Rectal smooth muscle tissue (tissue), 1 donor: Measurements from ENCODE around the gene CHRDL2.

Source experiments
- H3K27ac ChIP-seq: one replicate; pipeline ENCODE4 v1.7.0; 2013; ENCODE audit warnings: low read depth, low read length, inconsistent platforms
- H3K27me3 ChIP-seq: one replicate; pipeline ENCODE4 v1.7.0; 2013; ENCODE audit warnings: low read length; ENCODE audit not compliant: control insufficient read depth, insufficient read depth
- H3K36me3 ChIP-seq: one replicate; pipeline ENCODE4 v1.7.0; 2013; ENCODE audit warnings: low read length; ENCODE audit not compliant: control insufficient read depth, insufficient read depth
- H3K4me1 ChIP-seq: one replicate; pipeline ENCODE4 v1.7.0; 2013; ENCODE audit warnings: low read length; ENCODE audit not compliant: control insufficient read depth, insufficient read depth
- H3K4me3 ChIP-seq: one replicate; pipeline ENCODE4 v1.7.0; 2013; ENCODE audit warnings: low read length
- H3K9ac ChIP-seq: one replicate; pipeline ENCODE4 v1.7.0; 2013; ENCODE audit warnings: low read length

CHRDL2 gene

DNA sequence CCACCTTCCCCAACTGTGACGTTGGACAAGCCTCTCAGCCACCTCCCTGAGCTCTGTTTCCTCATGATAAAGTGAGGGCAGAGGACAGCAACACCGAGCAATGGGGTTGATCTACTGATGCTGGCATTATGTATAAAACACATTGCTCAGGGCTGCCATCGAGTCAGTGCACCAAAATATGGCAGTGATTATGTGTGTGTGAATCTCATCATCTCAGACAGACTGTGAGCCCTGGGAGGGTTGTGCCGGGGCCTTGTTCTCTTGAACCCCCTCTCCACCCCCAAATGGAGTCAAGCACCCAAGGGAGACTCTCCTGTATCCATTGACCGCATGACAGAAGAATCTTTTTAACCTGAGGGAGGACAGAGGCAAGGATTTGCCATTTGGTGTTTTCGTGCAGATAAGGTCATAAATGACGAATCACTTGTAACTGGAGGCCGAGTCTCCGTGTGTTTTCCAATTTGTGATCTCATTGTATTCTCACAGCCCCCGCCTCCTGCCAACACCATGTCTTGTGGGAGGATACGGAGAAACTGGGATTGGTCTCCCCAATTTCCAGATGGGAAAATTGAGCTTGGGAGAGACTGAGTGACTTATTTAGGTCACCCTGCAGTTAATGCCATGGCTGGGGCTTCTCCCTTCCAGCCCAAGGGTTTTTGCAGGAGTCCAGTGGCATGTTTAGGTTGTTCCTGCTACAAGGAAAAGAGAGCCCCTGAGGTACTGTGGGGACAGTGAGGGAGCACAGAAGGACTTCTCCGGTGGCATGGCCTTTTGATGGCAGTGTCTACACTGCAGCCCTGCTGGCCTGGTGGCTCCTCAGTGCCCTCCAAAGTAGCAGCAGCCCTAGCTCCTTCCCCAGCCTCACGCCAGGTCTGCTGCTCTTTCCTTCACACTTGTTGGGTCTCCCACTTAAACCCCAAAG lies 52.4 kb downstream of the CHRDL2 start:
- no peaks in the 10 kb centered on the region for H3K36me3 ChIP-seq
- H3K9ac ChIP-seq: no peak overlapping the region
- H3K27ac ChIP-seq: no peak overlapping the region
- H3K27me3 ChIP-seq: no peaks in the 10 kb centered on the region
- no peak overlapping the region for H3K4me3 ChIP-seq
- peaks cover 14% of the 10 kb centered on the region for H3K4me1 ChIP-seq

GRCh38 chr11:74678041-74678440 lies 53.2 kb downstream of the CHRDL2 start:
- Histone ChIP-seq H3K4me3 (no peak overlapping the region), H3K36me3 (no peaks in the 10 kb centered on the region), H3K4me1 (peaks cover 19% of the 10 kb centered on the region), H3K27ac (no peak overlapping the region), H3K9ac (no peak overlapping the region), H3K27me3 (no peaks in the 10 kb centered on the region)

- Histone ChIP-seq H3K4me1 (peaks cover 22% of the 10 kb centered on the region), H3K36me3 (no peaks in the 10 kb centered on the region), H3K4me3 (no peak overlapping the region), H3K9ac (no peak overlapping the region), H3K27me3 (no peaks in the 10 kb centered on the region), H3K27ac (no peak overlapping the region)
These were observed 54.1 kb downstream of the CHRDL2 start for GRCh38 chr11:74677131-74677530.

GRCh38 chr11:74676596-74676995 lies 54.6 kb downstream of the CHRDL2 start:
- H3K36me3 ChIP-seq: no peaks in the 10 kb centered on the region

DNA sequence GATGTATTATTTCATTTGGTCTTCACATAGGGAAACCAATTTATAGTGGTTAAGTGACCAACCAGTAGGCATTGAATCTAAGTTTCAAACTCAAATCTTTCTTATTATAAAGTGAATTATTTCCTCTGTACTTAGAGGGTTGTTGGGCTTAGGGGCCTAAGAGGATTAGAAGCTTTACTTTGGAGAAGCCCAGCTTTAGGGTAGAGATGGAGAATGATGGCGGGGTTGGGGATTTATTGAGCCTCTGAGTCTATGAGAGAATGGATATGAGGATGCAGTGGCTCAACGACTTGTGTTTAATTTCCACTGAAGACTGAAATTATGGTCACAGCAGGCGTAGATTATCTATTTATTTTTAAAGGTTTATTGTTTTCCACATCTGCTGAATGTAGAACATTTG lies 55.5 kb downstream of the CHRDL2 start:
- no peak overlapping the region for H3K4me3 ChIP-seq
- no peaks in the 10 kb centered on the region for H3K27me3 ChIP-seq
- H3K9ac ChIP-seq: no peak overlapping the region
- H3K36me3 ChIP-seq: no peaks in the 10 kb centered on the region
- H3K27ac ChIP-seq: no peak overlapping the region
- peaks cover 16% of the 10 kb centered on the region for H3K4me1 ChIP-seq

More at GRCh38 chr11:74676596-74676995, 54.6 kb downstream of the CHRDL2 start:
- H3K4me3 ChIP-seq: no peak overlapping the region
- no peaks in the 10 kb centered on the region for H3K27me3 ChIP-seq
- no peak overlapping the region for H3K9ac ChIP-seq
- peaks cover 21% of the 10 kb centered on the region for H3K4me1 ChIP-seq
- no peak overlapping the region for H3K27ac ChIP-seq

GRCh38 chr11:74673693-74674360 lies 57.4 kb downstream of the CHRDL2 start:
- no peaks in the 10 kb centered on the region for H3K36me3 ChIP-seq
- no peaks in the 10 kb centered on the region for H3K27me3 ChIP-seq
- H3K27ac ChIP-seq: peak overlapping the region; percentile 91
- peaks cover 16% of the 10 kb centered on the region for H3K4me1 ChIP-seq
- H3K4me3 ChIP-seq: no peak overlapping the region
- no peak overlapping the region for H3K9ac ChIP-seq

DNA sequence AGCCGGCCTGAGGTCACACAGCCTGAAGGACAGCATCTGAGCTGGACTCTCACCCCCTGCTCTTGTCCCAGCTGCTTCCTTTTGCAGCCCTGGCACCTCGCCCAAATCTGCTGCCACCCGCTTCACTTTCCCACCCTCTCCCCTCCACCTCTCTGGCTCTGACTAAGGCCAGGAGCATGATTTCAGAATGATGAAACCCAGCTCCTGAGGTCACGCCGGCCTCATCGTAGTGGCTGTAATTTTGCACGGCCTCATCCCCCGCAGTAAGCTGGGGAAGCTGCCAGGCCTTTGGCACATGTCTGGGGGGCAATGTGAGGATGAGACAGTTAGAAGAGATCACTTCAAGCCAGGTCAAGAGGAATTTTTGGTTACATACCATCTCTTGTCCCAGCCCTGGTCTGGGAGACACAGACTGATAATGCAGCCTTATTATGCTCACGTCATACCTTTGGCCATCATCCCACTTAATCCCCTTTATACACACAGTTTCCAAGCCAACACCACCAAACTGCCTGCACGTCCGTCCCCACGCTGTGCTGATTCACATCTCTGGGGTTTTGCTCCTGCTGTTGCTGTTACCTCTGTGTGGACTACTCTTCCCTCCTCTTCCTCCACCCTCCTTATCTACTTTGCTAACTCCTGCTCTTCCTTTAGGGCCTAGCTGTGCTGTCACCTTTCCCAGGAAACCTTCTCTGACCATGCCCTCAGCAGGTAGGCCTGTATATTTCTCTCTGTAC lies 58.1 kb downstream of the CHRDL2 start:
- Histone ChIP-seq H3K27me3 (no peaks in the 10 kb centered on the region), H3K36me3 (no peaks in the 10 kb centered on the region), H3K27ac (peak overlapping the region; percentile 91), H3K4me3 (no peak overlapping the region), H3K9ac (no peak overlapping the region), H3K4me1 (peaks cover 16% of the 10 kb centered on the region)

- no peaks in the 10 kb centered on the region for H3K36me3 ChIP-seq
- H3K4me3 ChIP-seq: no peak overlapping the region
- H3K27ac ChIP-seq: peak overlapping the region; percentile 91
- H3K4me1 ChIP-seq: peaks cover 16% of the 10 kb centered on the region
- no peaks in the 10 kb centered on the region for H3K27me3 ChIP-seq
- H3K9ac ChIP-seq: no peak overlapping the region
These were observed 58.8 kb downstream of the CHRDL2 start for GRCh38 chr11:74672332-74672955.

DNA sequence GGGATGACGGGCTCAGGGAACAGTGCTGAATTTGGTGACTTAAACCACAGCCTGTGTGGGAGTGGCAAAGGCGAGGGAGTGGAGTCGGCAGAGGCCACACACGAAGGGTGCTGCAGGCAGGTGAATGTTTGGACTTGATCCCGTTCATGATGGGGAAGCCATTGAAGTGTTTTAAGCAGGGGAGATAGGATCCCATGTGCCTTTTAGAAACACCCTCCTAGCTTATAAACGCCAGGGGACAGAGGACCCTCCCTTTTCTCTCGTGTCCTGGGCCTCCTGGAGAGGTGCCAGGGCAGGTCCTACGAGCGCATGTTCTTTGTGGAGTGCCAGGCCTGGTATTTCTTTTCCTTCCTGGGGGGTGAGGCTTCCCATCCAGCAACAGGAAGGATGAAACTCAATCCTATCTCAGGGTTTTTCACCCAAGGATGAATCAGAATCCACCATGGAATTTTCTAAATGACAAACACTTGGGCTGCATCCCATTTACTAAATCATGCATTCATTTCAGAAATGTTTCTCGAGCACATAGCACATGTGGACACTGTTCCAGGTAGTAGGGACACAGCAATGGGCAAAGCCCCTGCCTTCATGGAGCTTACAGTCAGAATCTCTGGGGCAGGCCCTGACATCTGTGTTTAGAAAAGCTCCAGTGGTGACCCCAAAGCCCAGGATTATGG lies 59.6 kb downstream of the CHRDL2 start:
- H3K27ac ChIP-seq: no peak overlapping the region

GRCh38 chr11:74670171-74670570 lies 61.1 kb downstream of the CHRDL2 start:
- Histone ChIP-seq H3K27ac (no peak overlapping the region), H3K36me3 (no peaks in the 10 kb centered on the region), H3K9ac (no peak overlapping the region), H3K4me3 (no peak overlapping the region), H3K4me1 (peaks cover 16% of the 10 kb centered on the region), H3K27me3 (no peaks in the 10 kb centered on the region)

More for the DNA sequence above, 59.6 kb downstream of the CHRDL2 start:
- Histone ChIP-seq H3K4me1 (peaks cover 16% of the 10 kb centered on the region), H3K4me3 (no peak overlapping the region), H3K36me3 (no peaks in the 10 kb centered on the region), H3K9ac (no peak overlapping the region), H3K27me3 (no peaks in the 10 kb centered on the region)

- Histone ChIP-seq H3K4me3 (no peak overlapping the region), H3K4me1 (peaks cover 16% of the 10 kb centered on the region), H3K27ac (no peak overlapping the region), H3K36me3 (no peaks in the 10 kb centered on the region), H3K9ac (no peak overlapping the region), H3K27me3 (no peaks in the 10 kb centered on the region)
These were observed 61.7 kb downstream of the CHRDL2 start for GRCh38 chr11:74669211-74670160.
